H1 (cell line): ENCODE measurements around the gene SYT2. TPM values are rescaled to one million over a fixed set of nuclear protein-coding genes. Genes with fewer than 3 reads are reported as not detected.

Experiments used
- CTCF ChIA-PET: fragments of 300-600 bp; sonication (Branson Sonifier 250); formaldehyde crosslinking; loops from one replicate; lab custom pipeline; 2021; ENCODE audit not compliant: partially characterized antibody; lab: Charles Lee
- POLR2A ChIA-PET: fragments of 300-600 bp; sonication (Branson Sonifier 250); formaldehyde crosslinking; loops from one replicate; lab custom pipeline; 2021; ENCODE audit warnings: inconsistent platforms; ENCODE audit not compliant: partially characterized antibody; lab: Charles Lee
- DNase-seq, 2 experiments: peaks; one replicate each; pipeline versions ENCODE4 v3.0.0 to v3.0.0-alpha.2; 2010 to 2022; ENCODE audit warnings: low spot score in 2 of 2, low read depth in 1 of 2, mixed read lengths in 1 of 2
- FAIRE-seq: peaks from 2 replicates; lab custom pipeline; 2011; peaks lifted over from hg19 to GRCh38; lab: Jason Lieb, UNC
- H2AFZ ChIP-seq: 2 replicates; pipeline ENCODE4 v1.8.1; 2012; ENCODE audit warnings: low read length, inconsistent platforms
- H2AK5ac ChIP-seq: 2 replicates; pipeline ENCODE4 v1.6.1; 2013; ENCODE audit warnings: low read depth, low read length
- H2BK120ac ChIP-seq: replicated peaks from 2 replicates; pipeline ENCODE3; 2013; ENCODE audit warnings: low read depth, low read length, inconsistent platforms
- H2BK12ac ChIP-seq: 2 replicates; pipeline ENCODE4 v1.6.1; 2013; ENCODE audit warnings: low read depth, low read length
- H2BK15ac ChIP-seq: 2 replicates; pipeline ENCODE4 v1.6.1; 2013; ENCODE audit warnings: low read length
- H2BK20ac ChIP-seq: 2 replicates; pipeline ENCODE4 v1.6.1; 2013; ENCODE audit warnings: low read length
- H2BK5ac ChIP-seq: 2 replicates; pipeline ENCODE4 v1.6.1; 2013; ENCODE audit warnings: low read depth, low read length
- H3K14ac ChIP-seq: 2 replicates; pipeline ENCODE4 v1.6.1; 2013; ENCODE audit warnings: inconsistent platforms; ENCODE audit not compliant: insufficient read length
- H3K18ac ChIP-seq: 2 replicates; pipeline ENCODE4 v1.6.1; 2013; ENCODE audit warnings: low read length; ENCODE audit errors: extremely low read depth
- H3K23ac ChIP-seq: 2 replicates; pipeline ENCODE4 v1.6.1; 2013; ENCODE audit warnings: inconsistent platforms; ENCODE audit not compliant: insufficient read length
- H3K23me2 ChIP-seq: 2 replicates; pipeline ENCODE4 v1.6.1; 2013; ENCODE audit warnings: low read depth, low read length
- H3K27ac ChIP-seq: 2 replicates; pipeline ENCODE4 v1.6.1; 2011; ENCODE audit warnings: low read depth, low read length, inconsistent platforms
- H3K27me3 ChIP-seq, 4 experiments: replicated peaks in 1 of 4; 1 replicate in 1 of 4; 2 replicates in 3 of 4; pipeline versions ENCODE4 v1.6.1 to v1.8.1; 2011 to 2013; ENCODE audit warnings: low read length in 3 of 4, mild to moderate bottlenecking in 3 of 4, inconsistent platforms in 2 of 4, mixed read lengths in 2 of 4, moderate library complexity in 1 of 4; ENCODE audit not compliant: control insufficient read depth in 3 of 4, insufficient read depth in 3 of 4; ENCODE audit errors: extremely low read depth in 1 of 4
- H3K36me3 ChIP-seq, 4 experiments: 2 replicates each; pipeline versions ENCODE4 v1.6.1 to v1.8.1; 2011 to 2013; ENCODE audit warnings: mild to moderate bottlenecking in 4 of 4, low read length in 3 of 4, moderate library complexity in 2 of 4, control low read depth in 1 of 4, inconsistent platforms in 1 of 4; ENCODE audit not compliant: insufficient read depth in 4 of 4, control insufficient read depth in 2 of 4
- H3K4ac ChIP-seq: replicated peaks from 2 replicates; pipeline ENCODE3; 2013; ENCODE audit warnings: low read length, low read depth, mixed read lengths, inconsistent platforms; ENCODE audit not compliant: insufficient read length
- H3K4me1 ChIP-seq, 4 experiments: replicated peaks in 1 of 4; 1 replicate in 1 of 4; 2 replicates in 3 of 4; pipeline versions ENCODE4 v1.6.1 to v1.8.1; 2011 to 2013; ENCODE audit warnings: low read length in 3 of 4, inconsistent platforms in 2 of 4, mixed read lengths in 1 of 4; ENCODE audit not compliant: insufficient read depth in 4 of 4, control insufficient read depth in 3 of 4
- H3K4me2 ChIP-seq, 2 experiments: 2 replicates each; pipeline versions ENCODE4 v1.6.1 to v1.8.1; 2011 to 2013; ENCODE audit warnings: low read depth in 2 of 2, low read length in 2 of 2, control low read depth in 1 of 2, inconsistent platforms in 1 of 2, mild to moderate bottlenecking in 1 of 2; ENCODE audit not compliant: insufficient read depth in 1 of 2
- H3K4me3 ChIP-seq, 4 experiments: fragments of 200-600, 300-600 bp in 1 of 4; sonication (generic), shearing (Covaris generic), sonication (Bioruptor Twin) in 1 of 4; 2 replicates each; pipeline versions ENCODE4 v1.5.1 to v1.8.1; 2011 to 2016; ENCODE audit warnings: low read length in 4 of 4, low read depth in 3 of 4, control low read depth in 2 of 4, inconsistent platforms in 2 of 4, mild to moderate bottlenecking in 2 of 4, mixed read lengths in 1 of 4, moderate library complexity in 1 of 4; ENCODE audit not compliant: insufficient read depth in 2 of 4; ENCODE audit errors: extremely low read depth in 1 of 4
- H3K56ac ChIP-seq: replicated peaks from 2 replicates; pipeline ENCODE3; 2013; ENCODE audit warnings: low read depth, mild to moderate bottlenecking, mixed read lengths, low read length, inconsistent platforms; ENCODE audit not compliant: insufficient read length
- H3K79me1 ChIP-seq: 2 replicates; pipeline ENCODE4 v1.6.1; 2013; ENCODE audit warnings: low read depth, low read length, control low read depth
- H3K79me2 ChIP-seq, 2 experiments: 2 replicates each; pipeline versions ENCODE4 v1.6.1 to v1.8.1; 2012 to 2013; ENCODE audit warnings: low read length in 2 of 2, mild to moderate bottlenecking in 2 of 2, inconsistent platforms in 1 of 2; ENCODE audit not compliant: insufficient read depth in 2 of 2, control insufficient read depth in 1 of 2
- H3K9ac ChIP-seq, 4 experiments: replicated peaks in 1 of 4; 1 replicate in 1 of 4; 2 replicates in 3 of 4; pipeline versions ENCODE4 v1.6.1 to v1.8.1; 2011 to 2013; ENCODE audit warnings: low read depth in 3 of 4, low read length in 3 of 4, control low read depth in 2 of 4, mild to moderate bottlenecking in 2 of 4, moderate library complexity in 2 of 4, inconsistent platforms in 1 of 4; ENCODE audit errors: extremely low read depth in 1 of 4
- H3K9me3 ChIP-seq, 2 experiments: 2 replicates each; pipeline versions ENCODE4 v1.6.1 to v1.8.1; 2012 to 2013; ENCODE audit warnings: mild to moderate bottlenecking in 2 of 2, moderate library complexity in 2 of 2, control low read depth in 1 of 2, inconsistent platforms in 1 of 2, low read depth in 1 of 2, low read length in 1 of 2, mixed read lengths in 1 of 2; ENCODE audit not compliant: insufficient read depth in 2 of 2
- H4K20me1 ChIP-seq, 2 experiments: replicated peaks in 1 of 2; 2 replicates each; pipeline versions ENCODE3 to v1.8.1; 2011 to 2013; ENCODE audit warnings: inconsistent platforms in 2 of 2, low read length in 2 of 2, mild to moderate bottlenecking in 1 of 2; ENCODE audit not compliant: insufficient read depth in 2 of 2, control insufficient read depth in 1 of 2
- H4K5ac ChIP-seq: 2 replicates; pipeline ENCODE4 v1.6.1; 2013; ENCODE audit warnings: low read length, low read depth, mixed read lengths, inconsistent platforms; ENCODE audit not compliant: insufficient read length
- H4K8ac ChIP-seq: 2 replicates; pipeline ENCODE4 v1.8.0; 2013; ENCODE audit warnings: mild to moderate bottlenecking, moderate library complexity, low read length, inconsistent platforms; ENCODE audit not compliant: insufficient read depth; ENCODE audit errors: extremely low read depth
- H4K91ac ChIP-seq: replicated peaks from 2 replicates; pipeline ENCODE3; 2013; ENCODE audit warnings: low read length, mixed read lengths, inconsistent platforms; ENCODE audit not compliant: insufficient read length
- BCL11A ChIP-seq, 2 experiments: IDR thresholded peaks; one replicate each; pipeline ENCODE4 v1.6.1; 2011; ENCODE audit warnings: low read depth in 2 of 2, low read length in 2 of 2, mild to moderate bottlenecking in 2 of 2
- CBX5 ChIP-seq: fragments of 300-800, 300-1000 bp; sonication (generic); IDR thresholded peaks from 2 replicates; pipeline ENCODE4 v1.7.1; 2016; ENCODE audit warnings: antibody characterized with exemption, low read length, low read depth
- CHD2 ChIP-seq: IDR thresholded peaks from 2 replicates; pipeline ENCODE4 v1.6.1; 2012; ENCODE audit warnings: low read length, improper control_type of control experiment
- CTCF ChIP-seq, 3 experiments: IDR thresholded peaks; 1 replicate in 2 of 3; 2 replicates in 1 of 3; pipeline versions ENCODE4 v1.5.1 to v1.6.1; 2011; ENCODE audit warnings: low read length in 3 of 3, mild to moderate bottlenecking in 3 of 3, inconsistent platforms in 2 of 3, low read depth in 1 of 3, moderate library complexity in 1 of 3; ENCODE audit not compliant: insufficient read depth in 1 of 3; ENCODE audit errors: control extremely low read depth in 1 of 3
- GTF2F1 ChIP-seq: IDR thresholded peaks from 2 replicates; pipeline ENCODE4 v1.6.1; 2012; ENCODE audit warnings: low read depth, low read length, improper control_type of control experiment, borderline replicate concordance
- POLR2A ChIP-seq, 2 experiments: IDR thresholded peaks; 1 replicate in 1 of 2; 2 replicates in 1 of 2; pipeline ENCODE4 v1.6.1; 2011; ENCODE audit warnings: low read depth in 2 of 2, low read length in 2 of 2, mild to moderate bottlenecking in 2 of 2; ENCODE audit errors: control extremely low read depth in 1 of 2
- RNF2 ChIP-seq: fragments of 200-900, 300-1000 bp; sonication (generic); IDR thresholded peaks from 2 replicates; pipeline ENCODE4 v1.7.1; 2016; ENCODE audit warnings: borderline replicate concordance, low read depth, mild to moderate bottlenecking, antibody characterized with exemption, low read length; ENCODE audit not compliant: poor library complexity, severe bottlenecking; ENCODE audit errors: missing control alignments
- RXRA ChIP-seq: IDR thresholded peaks from 2 replicates; pipeline ENCODE4 v1.6.1; 2011; ENCODE audit warnings: low read depth, mild to moderate bottlenecking, low read length, moderate library complexity; ENCODE audit not compliant: insufficient read depth
- SP2 ChIP-seq: IDR thresholded peaks from 2 replicates; pipeline ENCODE4 v1.6.1; 2012; ENCODE audit warnings: mild to moderate bottlenecking, low read length, inconsistent platforms
- WGBS, 2 experiments: shearing (Covaris generic) in 1 of 2; methylation state at CpG; one replicate each; pipeline versions ENCODE4 v1.1.6 to v1.1.7; 2013 to 2015; ENCODE audit warnings: low lambda C conversion rate in 2 of 2, mixed read lengths in 2 of 2, inconsistent platforms in 1 of 2, low coverage in 1 of 2, missing lambda C conversion rate in 1 of 2; ENCODE audit not compliant: insufficient replicate concordance in 2 of 2, insufficient coverage in 1 of 2, insufficient read length in 1 of 2; ENCODE audit errors: extremely low coverage in 1 of 2, missing lambda C conversion rate in 1 of 2; 5-methylcytosine and 5-hydroxymethylcytosine counted together
- polyA plus RNA-seq, 7 experiments: library from polyadenylated mRNA; depleted of rRNA in 3 of 7; stranded (reverse) in 5 of 7; unstranded in 2 of 7; fragments of >200 nt in 5 of 7; fragments of 200-250 nt in 2 of 7; gene quantifications; 1 replicate in 5 of 7; 2 replicates in 1 of 7; 4 replicates in 1 of 7; pipeline versions ENCODE4 v1.2.1 to v1.2.3, GENCODE V29; 2011 to 2013; ENCODE audit warnings: missing spikeins in 2 of 7, mixed read lengths in 2 of 7
- total RNA-seq: library from RNA; stranded (reverse); fragmentation: NEBNext Ultra II Directional; extraction: Animal tissue kit (Norgen Biotek cat#: 25700); gene quantifications from 2 replicates; pipeline ENCODE4 v1.2.1, GENCODE V29; 2021

Gene SYT2
- total and polyA plus RNA-seq, 2 of the 8 experiments (the other 6 are each of a cell fraction or from before 2014, with no cell fraction given): 2.8 to 11.0 TPM

GRCh38 chr1:202752774-202753173, 42.5 kb upstream of the SYT2 start:
- Histone ChIP-seq H3K4me1 (no peaks in the 10 kb centered on the region), H2BK15ac (no peak overlapping the region), H3K9ac (no peak overlapping the region), H2AFZ (no peak overlapping the region), H3K4me3 (no peak overlapping the region), H3K9me3 (no peaks in the 10 kb centered on the region), H3K27ac (no peak overlapping the region), H2AK5ac (no peak overlapping the region), H3K14ac (no peak overlapping the region), H3K56ac (no peak overlapping the region), H2BK20ac (no peak overlapping the region), H3K4me2 (no peak overlapping the region), H4K20me1 (peaks cover 3 to 7% of the 10 kb centered on the region in 2 experiments), H3K27me3 (no peaks in the 10 kb centered on the region), H3K79me1 (no peaks in the 10 kb centered on the region), H4K5ac (no peak overlapping the region), H3K79me2 (peaks cover 0 to 2% of the 10 kb centered on the region in 2 experiments; a peak in 1 of 4 replicates), H4K91ac (no peak overlapping the region), H3K4ac (no peak overlapping the region), H2BK5ac (no peak overlapping the region), H3K18ac (no peak overlapping the region), H3K23ac (no peak overlapping the region), H2BK120ac (no peak overlapping the region), H2BK12ac (no peak overlapping the region), H4K8ac (no peak overlapping the region), H3K36me3 (peaks cover 43 to 92% (median 85%) of the 10 kb centered on the region in 4 experiments), H3K23me2 (no peaks in the 10 kb centered on the region)
- FAIRE-seq: no peak
- ChIA-PET CTCF (interaction anchor here (1.2 to 1.5 kb wide), 3 partner anchors 9 to 98 kb away, joined by 3 read pairs; no protein-coding TSS in a partner anchor), POLR2A (interaction anchor here (1.0 to 1.8 kb wide), 2 partner anchors 9 to 11 kb away, joined by 3 to 6 read pairs; no protein-coding TSS in a partner anchor)
- DNase-seq: no peak
- WGBS, 2 experiments: 78% methylated on average over 3 of the region's 3 CpGs; no CpG with 5 or more reads in 1 of the 2 experiments
- TF ChIP-seq BCL11A (IDR thresholded peaks at IDR 0.05; ENCODE audit: low read depth in 2 of 2, low read length in 2 of 2) (no peak), CBX5 (no peak), RNF2 (no peak), CTCF (IDR thresholded peaks at IDR 0.05; ENCODE audit: control extremely low read depth in 1 of 3, insufficient read depth in 1 of 3, low read depth in 1 of 3, low read length in 3 of 3) (no peak), RXRA (no peak), CHD2 (no peak), POLR2A (IDR thresholded peaks at IDR 0.05; ENCODE audit: control extremely low read depth in 1 of 2, low read depth in 2 of 2, low read length in 2 of 2) (no peak), SP2 (no peak), GTF2F1 (no peak)
